Activated CD4-positive, alpha-beta T cell treated with anti-CD3 and anti-CD28 coated beads, Interleukin-2, amount 10 ng/mL, durations not matched to agents 24 days and 14 days (primary cell): ENCODE data around the gene TAGLN3. TPM values are rescaled to one million over a fixed set of nuclear protein-coding genes. Genes with fewer than 3 reads are reported as not detected.

Experiments
- DNase-seq: peaks from one replicate; pipeline ENCODE4 v3.0.0; 2022
- H3K27ac Mint-ChIP-seq: one replicate; pipeline ENCODE4 v1.8.0; 2022; ENCODE audit warnings: mild to moderate bottlenecking, mixed read lengths
- H3K27me3 Mint-ChIP-seq: one replicate; pipeline ENCODE4 v1.8.0; 2022; ENCODE audit warnings: mixed read lengths
- H3K36me3 Mint-ChIP-seq: one replicate; pipeline ENCODE4 v1.8.0; 2022; ENCODE audit warnings: low read depth, mild to moderate bottlenecking, mixed read lengths
- H3K4me1 Mint-ChIP-seq: one replicate; pipeline ENCODE4 v1.8.0; 2021; ENCODE audit warnings: mixed read lengths
- H3K4me3 Mint-ChIP-seq: one replicate; pipeline ENCODE4 v1.8.0; 2022; ENCODE audit warnings: mild to moderate bottlenecking, moderate library complexity, mixed read lengths
- H3K9me3 Mint-ChIP-seq: one replicate; pipeline ENCODE4 v1.8.0; 2021; ENCODE audit warnings: mixed read lengths
- intact Hi-C: fragments of 100-400 bp; cut with micrococcal nuclease; formaldehyde crosslinking; loops from one replicate; pipeline ENCODE4 v1.15.1; 2023
- total RNA-seq: library from RNA; stranded (reverse); gene quantifications from 2 replicates; pipeline ENCODE4 v1.2.3, GENCODE V29; 2022

TAGLN3 gene
- total RNA-seq, 1 donor from 2014 or later: 0.44 TPM

DNA sequence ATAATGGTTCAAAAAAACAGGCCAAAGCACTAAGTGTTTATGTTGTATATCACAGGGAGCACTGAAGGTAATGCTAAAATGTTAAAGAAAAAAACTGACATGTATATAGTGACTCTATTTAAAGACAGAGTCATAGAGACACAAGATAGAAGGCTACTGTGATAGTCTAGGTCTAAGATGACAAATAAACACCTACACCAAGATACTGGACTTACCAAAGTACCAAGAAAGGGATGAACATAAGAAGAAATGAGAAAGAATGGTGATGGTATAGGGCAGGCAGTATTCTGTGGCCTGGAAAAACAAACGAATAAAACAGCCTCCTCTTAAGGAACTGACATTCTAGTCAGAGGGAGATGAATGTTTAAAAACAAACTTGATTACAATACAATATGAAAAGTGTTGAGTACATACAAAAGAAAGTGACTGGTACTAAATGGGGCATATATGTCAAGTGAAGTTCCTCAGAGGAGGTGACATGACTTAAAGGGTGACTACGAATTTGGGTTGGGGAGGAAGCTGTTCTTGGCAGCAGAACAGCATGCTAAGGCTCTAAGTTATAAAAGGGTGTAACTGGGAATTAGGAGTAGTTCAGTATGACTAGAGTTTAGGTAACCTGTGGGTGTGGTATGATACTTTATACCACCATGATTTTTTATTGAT is 14.0 kb upstream of the TAGLN3 start:
- peak overlapping the region; percentile 31 for H3K27ac Mint-ChIP-seq
- intact Hi-C loops: loop anchor here (5.0 kb wide), 1 partner anchor 103 kb away; the partner anchor contains the start of gene C3orf52
- H3K36me3 Mint-ChIP-seq: peaks cover 56% of the 10 kb centered on the region
- no peaks in the 10 kb centered on the region for H3K27me3 Mint-ChIP-seq
- DNase-seq: peak; percentile 41
- peaks cover 67% of the 10 kb centered on the region for H3K4me1 Mint-ChIP-seq
- H3K4me3 Mint-ChIP-seq: no peak overlapping the region
- no peaks in the 10 kb centered on the region for H3K9me3 Mint-ChIP-seq

DNA sequence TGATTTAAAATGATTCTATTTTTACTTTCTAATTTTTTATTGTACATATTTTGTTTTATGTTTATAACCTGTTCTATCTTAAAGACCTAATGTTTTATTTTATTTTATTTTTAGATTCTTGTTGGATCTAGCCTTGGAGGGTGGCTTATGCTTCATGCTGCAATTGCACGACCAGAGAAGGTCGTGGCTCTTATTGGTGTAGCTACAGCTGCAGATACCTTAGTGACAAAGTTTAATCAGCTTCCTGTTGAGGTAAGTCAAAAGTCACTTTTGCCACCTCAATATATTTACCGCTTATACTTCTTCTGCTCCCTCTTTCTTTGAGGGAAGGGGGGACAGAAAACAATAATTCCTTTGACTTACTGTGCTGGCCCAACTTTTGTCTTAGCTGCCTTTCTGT is 11.9 kb upstream of the TAGLN3 start:
- intact Hi-C loops: no loop called here
- Mint-ChIP-seq H3K36me3 (peaks cover 56% of the 10 kb centered on the region), H3K4me1 (peaks cover 52% of the 10 kb centered on the region), H3K27ac (peak overlapping the region; percentile 15), H3K4me3 (no peak overlapping the region), H3K9me3 (no peaks in the 10 kb centered on the region), H3K27me3 (no peaks in the 10 kb centered on the region)
- peak; percentile 52 for DNase-seq

DNA sequence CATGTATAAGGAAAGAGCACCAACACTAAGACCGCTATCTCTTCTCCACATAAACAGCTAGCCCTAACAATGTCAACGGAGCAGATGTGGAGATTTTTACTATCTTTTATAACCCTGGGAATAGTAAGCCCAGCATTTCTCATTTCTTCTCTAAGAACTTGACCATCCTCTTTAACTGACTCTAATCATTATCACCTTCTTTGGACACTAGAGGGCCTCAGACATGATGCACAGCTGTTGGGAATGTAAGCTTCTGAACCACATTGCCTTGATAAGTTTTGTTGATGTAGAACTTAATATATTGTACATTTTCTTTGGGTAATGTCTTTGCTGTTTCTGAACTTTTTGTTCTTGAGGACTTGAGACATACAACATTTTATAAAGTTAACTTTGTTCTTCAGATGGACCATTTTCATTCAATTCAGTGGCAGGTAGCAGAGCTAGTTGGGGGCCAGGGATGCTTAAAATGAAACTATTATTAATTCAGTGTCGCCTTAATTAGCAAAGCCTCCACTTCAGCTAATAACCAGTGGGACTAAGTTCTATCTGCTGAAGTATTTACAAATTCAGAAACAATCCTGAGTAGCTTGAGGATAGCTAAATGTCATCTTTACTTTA is 9.6 kb upstream of the TAGLN3 start:
- Mint-ChIP-seq H3K36me3 (peaks cover 57% of the 10 kb centered on the region), H3K4me1 (peaks cover 38% of the 10 kb centered on the region), H3K9me3 (no peaks in the 10 kb centered on the region), H3K4me3 (no peak overlapping the region), H3K27ac (no peak overlapping the region), H3K27me3 (no peaks in the 10 kb centered on the region)
- intact Hi-C loops: loop anchor here (1.0 to 2.0 kb wide), 4 partner anchors 10 to 54 kb away; partner anchors contain the start of gene ABHD10
- peak; percentile 68 for DNase-seq

DNA sequence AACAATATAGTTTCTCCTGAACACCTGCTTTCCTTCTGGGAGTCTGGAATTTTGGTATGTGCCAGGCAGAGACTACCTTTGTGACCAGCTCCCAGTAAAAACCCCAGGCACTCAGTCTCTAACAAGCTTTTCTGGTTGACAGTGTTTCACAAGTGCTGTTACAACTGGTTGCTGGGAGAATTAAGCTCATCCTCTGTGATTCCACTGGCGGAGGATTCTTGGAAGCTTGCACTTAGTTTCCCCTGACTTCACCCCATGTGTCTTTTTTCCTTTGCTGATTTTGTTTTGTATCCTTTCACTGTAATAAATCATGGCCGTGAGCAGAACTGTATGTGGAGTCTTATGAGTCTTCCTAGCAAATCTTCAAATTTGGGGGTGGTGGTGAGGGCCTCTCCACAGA is 5.7 kb upstream of the TAGLN3 start:
- peak; percentile 49 for DNase-seq
- peaks cover 34% of the 10 kb centered on the region for H3K36me3 Mint-ChIP-seq
- no peaks in the 10 kb centered on the region for H3K27me3 Mint-ChIP-seq
- no peak overlapping the region for H3K27ac Mint-ChIP-seq
- intact Hi-C loops: no loop called here
- no peak overlapping the region for H3K4me3 Mint-ChIP-seq
- peaks cover 6% of the 10 kb centered on the region for H3K9me3 Mint-ChIP-seq
- H3K4me1 Mint-ChIP-seq: peaks cover 15% of the 10 kb centered on the region

DNA sequence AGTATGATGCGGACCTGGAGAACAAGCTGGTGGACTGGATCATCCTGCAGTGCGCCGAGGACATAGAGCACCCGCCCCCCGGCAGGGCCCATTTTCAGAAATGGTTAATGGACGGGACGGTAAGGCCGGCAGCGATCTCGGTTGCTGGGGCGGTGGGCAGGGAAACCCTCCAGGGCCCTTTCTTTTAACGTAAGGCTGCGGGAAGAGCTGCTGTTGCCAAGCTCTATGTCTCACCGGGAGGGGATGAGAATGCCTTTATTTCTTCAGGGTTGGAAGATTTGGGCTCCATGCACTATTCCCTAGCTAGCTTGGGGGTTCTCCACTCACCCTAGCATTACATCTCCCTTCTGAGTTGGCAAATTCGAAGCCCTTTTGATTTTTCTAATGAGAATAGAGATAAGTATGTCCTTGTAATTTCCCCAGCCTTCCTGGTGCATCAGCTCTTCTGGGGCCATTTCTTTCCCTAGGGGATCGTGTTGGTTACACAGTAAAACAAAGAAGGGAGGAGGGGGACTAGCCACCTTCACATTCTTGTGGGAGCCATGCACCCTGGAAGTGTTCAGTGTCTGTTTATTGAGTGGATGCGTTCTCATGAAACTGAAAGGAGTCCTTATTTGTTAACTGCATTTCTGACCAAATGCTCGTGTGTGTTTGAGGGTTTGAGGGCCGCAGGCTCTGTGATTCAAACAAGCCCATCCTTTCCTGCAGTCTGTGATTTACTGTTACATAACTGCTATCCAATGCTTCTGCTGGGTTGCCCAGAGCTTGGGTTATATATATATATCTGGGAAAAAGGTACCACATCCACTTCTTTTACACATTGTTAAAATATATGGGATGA is 982 bp downstream of the TAGLN3 start:
- Mint-ChIP-seq H3K4me3 (peak overlapping the region; percentile 77), H3K27me3 (no peaks in the 10 kb centered on the region), H3K9me3 (peaks cover 6% of the 10 kb centered on the region), H3K36me3 (peaks cover 4% of the 10 kb centered on the region), H3K27ac (no peak overlapping the region), H3K4me1 (peaks cover 46% of the 10 kb centered on the region)
- intact Hi-C loops: loop anchor here (2.0 kb wide), 1 partner anchor 13 kb away; no protein-coding TSS in a partner anchor
- DNase-seq: no peak

DNA sequence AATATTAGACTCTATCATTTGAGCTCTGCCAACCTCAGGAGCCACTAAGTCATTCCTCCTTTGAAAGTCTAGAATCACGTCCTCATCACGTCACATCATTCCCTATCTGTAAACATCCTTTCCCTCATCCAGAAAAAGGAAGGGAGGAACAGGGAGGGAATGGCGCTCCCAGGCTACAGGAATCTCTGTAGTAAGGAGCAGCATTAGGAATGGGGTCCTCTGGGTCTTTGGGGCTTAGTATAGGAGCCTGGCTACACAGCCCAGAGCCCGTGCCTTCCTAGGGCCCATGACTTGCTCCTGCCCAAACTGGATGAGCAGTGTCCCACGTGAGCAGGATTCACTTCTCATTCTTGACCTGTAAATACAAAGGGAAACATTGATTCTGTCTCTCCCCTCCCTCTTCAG is 1.6 kb downstream of the TAGLN3 start:
- Mint-ChIP-seq H3K27me3 (no peaks in the 10 kb centered on the region), H3K36me3 (no peaks in the 10 kb centered on the region), H3K9me3 (peaks cover 6% of the 10 kb centered on the region), H3K4me3 (no peak overlapping the region), H3K4me1 (peaks cover 51% of the 10 kb centered on the region), H3K27ac (no peak overlapping the region)
- no peak for DNase-seq
- intact Hi-C loops: no loop called here

DNA sequence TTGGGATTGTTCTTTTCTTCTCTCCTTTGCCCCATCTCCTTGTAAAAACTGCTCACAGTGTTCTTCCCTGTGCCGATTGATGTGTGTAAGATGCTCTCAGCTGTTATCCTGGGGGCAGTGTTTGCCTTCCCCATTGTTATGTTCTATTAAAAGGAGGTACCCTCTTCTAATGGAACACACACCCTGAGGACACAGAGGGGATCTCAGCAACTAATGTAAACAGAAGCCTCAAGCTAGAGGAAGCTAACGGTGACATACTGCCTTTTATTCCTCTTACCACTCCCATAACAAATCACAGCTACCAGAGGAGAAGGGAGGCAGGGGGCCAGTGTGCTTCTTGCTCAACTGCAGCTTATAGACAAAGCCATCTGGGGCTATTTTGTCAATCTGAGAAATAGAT is 2.2 kb downstream of the TAGLN3 start:
- H3K4me1 Mint-ChIP-seq: peaks cover 52% of the 10 kb centered on the region
- no peaks in the 10 kb centered on the region for H3K36me3 Mint-ChIP-seq
- no peak overlapping the region for H3K4me3 Mint-ChIP-seq
- no peaks in the 10 kb centered on the region for H3K27me3 Mint-ChIP-seq
- H3K9me3 Mint-ChIP-seq: peaks cover 4% of the 10 kb centered on the region
- DNase-seq: no peak
- H3K27ac Mint-ChIP-seq: no peak overlapping the region
- intact Hi-C loops: no loop called here

DNA sequence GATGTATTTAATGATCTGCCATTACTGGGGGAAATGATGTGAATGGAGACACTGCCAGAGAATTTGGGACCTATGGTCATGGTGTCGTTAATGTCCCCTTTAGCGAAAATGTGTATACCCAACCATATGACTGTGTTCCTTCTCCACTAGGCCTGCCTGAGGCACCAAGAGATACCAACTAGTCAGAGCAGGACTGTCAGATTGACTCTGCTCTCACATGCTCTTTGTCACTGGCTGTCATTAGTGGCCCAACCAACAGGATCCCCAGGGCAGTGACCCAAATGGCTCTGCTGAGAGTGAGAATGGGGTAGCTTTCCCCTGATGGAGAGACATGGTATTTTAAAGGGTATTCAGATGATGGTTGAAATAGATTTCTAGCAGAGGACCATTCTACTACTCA is 2.8 kb downstream of the TAGLN3 start:
- peaks cover 4% of the 10 kb centered on the region for H3K9me3 Mint-ChIP-seq
- H3K27me3 Mint-ChIP-seq: no peaks in the 10 kb centered on the region
- H3K27ac Mint-ChIP-seq: peak overlapping the region; percentile 27
- peaks cover 52% of the 10 kb centered on the region for H3K4me1 Mint-ChIP-seq
- intact Hi-C loops: no loop called here
- H3K4me3 Mint-ChIP-seq: no peak overlapping the region
- DNase-seq: no peak
- H3K36me3 Mint-ChIP-seq: no peaks in the 10 kb centered on the region

DNA sequence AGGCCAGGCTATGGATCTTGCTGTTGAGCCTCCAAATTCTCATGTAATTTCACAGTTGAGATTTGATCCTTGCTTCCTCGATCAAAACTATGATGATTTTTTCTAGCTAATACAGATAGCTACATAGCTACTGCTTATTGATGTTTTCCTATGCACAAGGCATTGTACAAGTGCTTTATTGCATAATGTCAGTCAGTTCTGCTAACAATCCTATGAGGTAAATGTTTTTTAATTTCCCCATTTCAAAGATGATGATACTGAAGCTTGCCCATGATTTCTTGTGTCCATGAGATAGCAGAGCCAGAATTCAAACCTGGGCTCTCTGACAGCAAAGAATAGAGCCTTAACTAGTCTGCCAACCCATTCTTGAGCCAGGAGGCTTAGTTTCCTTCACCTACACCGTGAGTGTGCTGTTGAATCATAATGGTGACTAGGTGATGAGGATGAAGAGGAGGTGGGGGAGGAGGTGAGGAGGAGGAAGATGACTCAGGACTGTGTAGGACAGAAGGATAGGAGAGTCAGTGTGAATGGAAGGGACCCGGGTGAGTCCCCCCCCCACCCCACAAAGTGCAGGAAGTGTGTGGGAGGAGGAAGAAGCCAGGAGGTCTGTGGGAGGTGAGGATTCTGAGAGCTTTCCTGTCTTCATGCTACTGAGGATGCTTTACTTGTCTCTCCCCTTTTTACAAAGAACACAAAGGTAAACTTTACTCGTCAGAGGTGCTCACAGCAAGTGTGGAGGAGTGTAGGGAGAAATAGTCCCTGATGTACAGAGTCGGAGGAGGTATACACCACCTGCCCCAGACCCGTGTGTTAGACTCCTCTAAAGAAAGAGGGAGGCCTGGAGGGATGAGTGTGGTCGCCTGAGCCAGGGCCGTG is 3.6 kb downstream of the TAGLN3 start:
- Mint-ChIP-seq H3K4me3 (peak overlapping the region; percentile 60), H3K4me1 (peaks cover 52% of the 10 kb centered on the region), H3K27me3 (no peaks in the 10 kb centered on the region), H3K9me3 (peaks cover 4% of the 10 kb centered on the region), H3K36me3 (no peaks in the 10 kb centered on the region), H3K27ac (peak overlapping the region; percentile 86)
- intact Hi-C loops: loop anchor here (1.0 to 2.0 kb wide), 2 partner anchors 11 to 14 kb away; no protein-coding TSS in a partner anchor
- DNase-seq: peak; percentile 64

DNA sequence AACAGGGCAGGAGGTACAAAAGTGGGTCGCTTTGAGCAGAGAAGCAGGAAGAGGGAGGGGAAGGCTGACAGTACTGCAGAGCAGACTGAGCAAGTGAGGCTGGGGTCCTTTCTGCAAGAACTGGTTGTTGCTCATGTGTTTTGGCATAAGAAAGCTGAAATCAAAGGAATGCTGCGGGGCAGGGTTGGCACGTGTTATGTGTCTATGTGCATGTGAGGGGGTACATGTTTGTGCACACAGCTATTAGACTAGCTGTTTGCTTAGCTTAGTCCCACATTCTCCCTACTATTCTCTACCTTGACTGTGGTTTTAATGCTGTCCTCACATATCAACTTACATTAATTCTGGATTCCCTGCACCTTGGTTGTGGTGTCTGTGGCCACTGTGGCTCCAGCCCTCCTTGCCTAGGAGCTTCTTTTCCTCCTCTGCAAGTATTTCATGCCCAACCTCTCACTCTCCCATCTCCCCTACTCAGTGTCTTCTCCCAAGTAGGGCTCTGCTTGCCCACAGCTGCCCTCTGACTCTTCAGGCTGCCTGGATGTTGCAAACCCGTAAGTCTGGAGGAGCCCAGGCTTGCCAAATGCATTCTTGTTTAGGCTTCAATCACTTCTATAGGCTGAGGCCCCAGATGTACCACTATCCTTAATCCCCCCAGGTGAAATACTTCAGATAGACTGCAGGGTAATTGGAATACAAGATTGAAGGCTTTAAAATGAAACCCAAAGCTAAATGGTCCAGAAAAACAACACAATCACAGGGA is 4.8 kb downstream of the TAGLN3 start:
- Mint-ChIP-seq H3K9me3 (peaks cover 4% of the 10 kb centered on the region), H3K4me3 (peak overlapping the region; percentile 60), H3K27me3 (no peaks in the 10 kb centered on the region), H3K4me1 (peaks cover 52% of the 10 kb centered on the region), H3K36me3 (no peaks in the 10 kb centered on the region), H3K27ac (peak overlapping the region; percentile 86)
- DNase-seq: no peak
- intact Hi-C loops: loop anchor here (2.0 kb wide), 1 partner anchor 15 kb away; no protein-coding TSS in a partner anchor

DNA sequence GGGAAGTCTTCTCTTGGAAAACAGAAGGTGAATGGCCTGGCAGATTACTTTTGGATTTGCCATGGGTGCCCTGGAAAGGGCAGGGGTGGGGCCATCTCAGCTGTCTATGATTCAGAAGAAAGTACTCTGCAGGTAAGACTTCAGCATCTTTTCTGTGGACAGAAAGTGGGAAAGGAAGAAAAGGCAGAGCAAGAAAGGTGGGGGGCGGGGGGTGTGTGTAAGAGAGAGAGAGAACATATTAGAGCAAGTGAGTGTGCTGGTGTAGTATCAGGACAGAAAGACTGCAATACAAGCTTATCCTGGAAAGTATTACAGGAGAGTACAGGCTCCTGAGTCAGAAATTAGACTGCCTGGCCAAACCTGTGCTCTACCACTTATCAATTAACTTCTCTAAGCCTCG is 5.5 kb downstream of the TAGLN3 start:
- intact Hi-C loops: no loop called here
- DNase-seq: no peak
- Mint-ChIP-seq H3K4me3 (no peak overlapping the region), H3K27me3 (no peaks in the 10 kb centered on the region), H3K9me3 (peaks cover 10% of the 10 kb centered on the region), H3K4me1 (peaks cover 51% of the 10 kb centered on the region), H3K27ac (peak overlapping the region; percentile 67), H3K36me3 (no peaks in the 10 kb centered on the region)

DNA sequence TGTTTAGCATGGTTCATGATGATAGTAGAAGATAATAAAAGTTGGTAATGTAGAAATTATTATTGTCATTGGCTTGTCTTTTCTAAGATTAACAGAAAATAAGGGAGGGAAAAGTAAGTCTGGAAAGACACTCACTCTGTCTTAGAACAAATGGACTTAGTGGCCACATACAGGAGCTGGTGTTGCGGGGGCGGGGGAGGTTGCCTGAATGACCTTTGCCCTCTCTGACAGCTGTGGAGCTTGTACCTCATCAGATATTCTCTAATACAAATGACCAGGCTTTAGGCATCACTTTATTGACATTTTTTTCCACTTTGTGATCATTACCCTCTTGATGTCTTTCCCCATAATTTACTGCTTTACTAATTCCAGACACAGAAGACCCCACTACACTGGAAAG is 5.9 kb downstream of the TAGLN3 start:
- no peaks in the 10 kb centered on the region for H3K36me3 Mint-ChIP-seq
- H3K4me3 Mint-ChIP-seq: no peak overlapping the region
- no peaks in the 10 kb centered on the region for H3K27me3 Mint-ChIP-seq
- H3K4me1 Mint-ChIP-seq: peaks cover 49% of the 10 kb centered on the region
- no peak for DNase-seq
- peaks cover 10% of the 10 kb centered on the region for H3K9me3 Mint-ChIP-seq
- H3K27ac Mint-ChIP-seq: peak overlapping the region; percentile 67
- intact Hi-C loops: no loop called here
